IPS-18a (cell line): Measurements from ENCODE around the gene PES1.
"Not testable (repeated sequence)": the region's sequence is repeated elsewhere in the genome, so short reads cannot be mapped to it uniquely, and the experiment has no call there.

ENCODE experiments used
- H3K27ac ChIP-seq: one replicate; pipeline ENCODE4 v1.5.1; 2013; ENCODE audit warnings: low read length
- H3K27me3 ChIP-seq: one replicate; pipeline ENCODE4 v1.6.1; 2013; ENCODE audit warnings: mild to moderate bottlenecking, low read length; ENCODE audit not compliant: control insufficient read depth, insufficient read depth
- H3K36me3 ChIP-seq: one replicate; pipeline ENCODE4 v1.6.1; 2013; ENCODE audit warnings: low read depth, low read length; ENCODE audit not compliant: control insufficient read depth
- H3K4me1 ChIP-seq: one replicate; pipeline ENCODE4 v1.6.1; 2013; ENCODE audit warnings: low read depth, low read length; ENCODE audit not compliant: control insufficient read depth
- H3K4me3 ChIP-seq: one replicate; pipeline ENCODE4 v1.5.1; 2013; ENCODE audit warnings: low read length
- H3K9ac ChIP-seq: one replicate; pipeline ENCODE4 v1.6.1; 2013; ENCODE audit warnings: mild to moderate bottlenecking, low read length, moderate library complexity
- H3K9me3 ChIP-seq: one replicate; pipeline ENCODE4 v1.6.1; 2013; ENCODE audit warnings: low read depth, low read length; ENCODE audit not compliant: control insufficient read depth

The PES1 gene

DNA sequence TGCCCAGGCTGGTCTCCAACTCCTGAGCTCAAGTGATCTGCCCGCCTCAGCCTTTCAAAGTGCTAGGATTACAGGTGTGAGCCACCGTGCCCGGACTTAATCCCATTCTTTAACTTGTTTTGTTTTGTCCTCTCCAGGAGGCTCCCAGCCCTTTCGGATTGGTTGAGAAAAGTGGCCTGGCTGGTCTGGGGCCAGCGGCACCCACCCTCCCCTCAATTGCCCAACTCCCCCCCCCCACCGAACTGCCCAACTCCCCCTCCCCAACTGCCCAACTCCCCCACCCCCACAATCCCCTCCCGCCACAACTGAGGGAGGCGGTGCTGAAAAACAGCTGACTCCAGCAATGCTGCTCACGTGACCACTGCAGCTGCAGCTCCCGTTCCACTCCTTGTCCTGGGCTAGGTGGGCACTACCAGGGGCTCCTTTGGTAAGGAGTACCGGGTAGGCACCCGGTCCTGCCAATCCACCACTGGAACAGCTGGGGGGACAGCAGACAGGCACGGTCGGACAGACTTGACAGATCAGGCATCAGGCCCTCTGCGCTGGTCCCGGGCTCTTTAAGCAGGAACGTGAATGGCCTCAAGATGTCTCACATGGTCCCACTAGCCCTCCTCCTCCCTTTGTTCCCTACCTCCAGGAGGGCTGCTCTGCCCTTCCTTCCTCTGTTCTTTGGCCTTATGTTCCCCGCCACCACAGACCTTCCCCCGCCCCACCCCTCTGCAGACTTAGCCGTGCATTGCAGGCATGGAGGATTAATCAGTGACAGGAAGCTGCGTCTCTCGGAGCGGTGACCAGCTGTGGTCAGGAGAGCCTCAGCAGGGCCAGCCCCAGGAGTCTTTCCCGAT lies 15.0 kb upstream of the PES1 start, which contains the start of gene TCN2:
Gene TCN2, plus strand, starts transcription at position 720 of the 845 bp plus-strand sequence. CDS start 158 bp downstream, outside the sequence.
- no peaks in the 10 kb centered on the region for H3K27me3 ChIP-seq
- peak within 1 kb of the TSS; percentile 63 for H3K27ac ChIP-seq
- peaks cover 9% of the 10 kb centered on the region for H3K36me3 ChIP-seq
- H3K4me3 ChIP-seq, result peak within 1 kb of the TSS; percentile 71
- H3K4me1 ChIP-seq, result peaks cover 13% of the 10 kb centered on the region
- peak within 1 kb of the TSS; percentile 61 for H3K9ac ChIP-seq
- H3K9me3 ChIP-seq, result no peaks in the 10 kb centered on the region

DNA sequence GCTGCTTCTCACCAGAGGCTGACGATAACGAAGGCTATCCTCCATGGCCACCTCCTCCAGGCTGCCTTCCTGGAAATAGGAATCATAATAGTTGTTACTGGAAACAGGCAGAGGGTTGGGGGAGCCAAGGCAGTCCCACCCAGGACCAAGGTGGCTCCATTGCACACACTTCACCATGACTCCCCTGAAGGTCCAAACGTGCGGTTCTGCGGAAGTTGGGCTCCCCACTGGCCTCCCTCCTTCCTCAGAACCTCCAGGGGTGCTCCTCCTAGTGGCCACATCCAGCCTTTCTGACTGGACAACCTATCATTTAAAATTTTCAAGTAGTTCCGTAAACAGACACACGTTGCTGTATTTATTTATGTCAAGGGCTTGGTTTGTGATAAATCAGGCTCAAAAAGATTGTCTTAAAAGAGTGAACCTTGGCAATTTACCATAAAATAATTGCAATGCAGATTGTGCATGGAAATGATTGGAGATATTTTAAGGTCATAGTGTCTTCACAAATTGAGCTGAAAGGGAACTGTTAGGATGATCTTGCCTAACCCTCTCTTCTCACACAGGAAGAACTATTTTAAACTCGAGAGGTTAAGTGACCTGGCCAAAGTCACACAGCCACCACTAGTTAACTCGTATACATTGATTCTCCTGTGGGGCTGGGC lies 13.9 kb upstream of the PES1 start:
- Histone ChIP-seq H3K9me3 (no peaks in the 10 kb centered on the region), H3K27ac (peak overlapping the region; percentile 45), H3K4me1 (peaks cover 13% of the 10 kb centered on the region), H3K27me3 (no peaks in the 10 kb centered on the region), H3K36me3 (no peaks in the 10 kb centered on the region), H3K4me3 (peak overlapping the region; percentile 45), H3K9ac (peak overlapping the region; percentile 61)

DNA sequence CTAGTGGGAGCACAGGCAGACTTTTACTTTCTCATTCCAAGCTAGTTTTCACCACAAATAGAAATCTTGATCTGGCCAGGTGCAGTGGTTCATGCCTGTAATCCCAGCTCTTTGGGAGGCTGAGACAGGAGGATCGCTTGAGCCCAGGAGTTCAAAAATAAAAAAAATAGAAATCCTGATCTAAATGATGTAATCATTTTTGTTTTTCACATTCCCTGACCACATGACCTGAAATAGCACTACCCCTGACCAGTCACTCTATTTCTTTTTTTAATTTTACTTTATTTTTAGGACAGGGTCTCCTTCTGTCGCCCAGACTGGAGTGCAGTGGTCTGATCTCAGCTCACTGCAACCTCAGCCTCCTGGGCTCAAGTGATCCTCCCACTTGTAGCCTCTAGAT lies 13.0 kb upstream of the PES1 start:
- Histone ChIP-seq H3K9ac (no peak overlapping the region), H3K27ac (no peak overlapping the region), H3K4me1 (peaks cover 13% of the 10 kb centered on the region), H3K36me3 (no peaks in the 10 kb centered on the region), H3K9me3 (no peaks in the 10 kb centered on the region), H3K4me3 (no peak overlapping the region), H3K27me3 (no peaks in the 10 kb centered on the region)

DNA sequence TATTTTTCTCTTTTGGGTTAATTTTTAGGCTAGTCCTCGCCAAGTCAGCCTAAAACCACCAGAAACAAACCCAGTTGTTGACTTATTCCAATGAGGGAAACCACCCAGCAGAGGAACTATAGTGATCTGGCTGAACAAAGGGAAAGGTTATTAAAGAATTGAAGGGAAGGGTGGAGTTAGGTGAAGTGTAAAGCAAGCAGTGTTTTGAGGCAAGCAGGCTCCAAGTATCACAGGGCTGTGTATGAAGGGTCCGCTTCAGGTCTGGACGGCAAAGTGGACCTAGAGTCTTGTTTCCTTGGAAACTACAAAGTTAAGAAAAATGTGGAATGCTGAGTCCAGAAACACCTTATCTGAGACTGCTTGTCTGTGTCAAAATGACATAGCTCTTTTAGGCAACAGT lies 12.1 kb upstream of the PES1 start:
- peaks cover 10% of the 10 kb centered on the region for H3K4me1 ChIP-seq

DNA sequence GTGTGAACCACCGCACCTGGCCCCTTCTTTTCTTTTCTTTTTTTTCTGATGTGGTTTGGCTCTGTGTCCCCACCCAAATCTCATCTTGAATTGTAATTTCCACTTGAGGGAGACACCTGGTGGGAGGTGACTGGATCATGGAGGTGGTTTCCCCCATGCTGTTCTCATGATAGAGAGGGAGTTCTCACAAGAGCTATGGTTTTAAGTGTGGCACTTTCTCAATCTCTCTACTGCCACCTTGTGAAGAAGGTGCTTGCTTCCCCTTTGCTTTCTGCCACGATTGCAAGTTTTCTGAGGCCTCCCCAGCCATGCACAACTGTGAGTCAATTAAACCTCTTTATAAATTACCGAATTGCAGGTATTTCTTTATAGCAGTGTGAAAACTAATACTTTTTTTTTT lies 10.3 kb upstream of the PES1 start:
- no peaks in the 10 kb centered on the region for H3K9me3 ChIP-seq
- H3K4me3 ChIP-seq, result no peak overlapping the region
- H3K9ac ChIP-seq, result no peak overlapping the region
- H3K36me3 ChIP-seq, result no peaks in the 10 kb centered on the region
- H3K27me3 ChIP-seq, result no peaks in the 10 kb centered on the region
- no peak overlapping the region for H3K27ac ChIP-seq
- H3K4me1 ChIP-seq, result peaks cover 4% of the 10 kb centered on the region

More for the DNA sequence above, 12.1 kb upstream of the PES1 start:
- H3K9me3 ChIP-seq, result no peaks in the 10 kb centered on the region
- H3K4me3 ChIP-seq, result no peak overlapping the region
- H3K27me3 ChIP-seq, result no peaks in the 10 kb centered on the region
- no peak overlapping the region for H3K27ac ChIP-seq
- H3K36me3 ChIP-seq, result no peaks in the 10 kb centered on the region
- H3K9ac ChIP-seq, result no peak overlapping the region

DNA sequence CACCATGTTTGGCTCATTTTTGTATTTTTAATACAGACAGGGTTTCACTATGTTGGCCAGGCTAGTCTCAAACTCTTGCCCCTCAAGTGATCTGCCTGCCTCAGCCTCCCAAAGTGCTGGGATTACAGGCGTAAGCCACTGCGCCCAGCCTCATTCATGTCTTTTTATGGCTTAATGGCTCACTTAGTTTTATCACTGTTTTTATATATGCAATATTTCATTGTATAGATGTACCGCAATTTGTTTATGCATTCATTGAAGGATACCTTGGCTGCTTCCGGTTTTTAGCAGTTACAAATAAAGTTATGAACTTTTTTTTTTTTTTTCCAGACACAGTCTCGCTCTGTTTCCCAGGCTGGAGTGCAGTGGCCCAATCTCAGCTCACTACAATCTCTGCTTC lies 9.8 kb upstream of the PES1 start:
- no peak overlapping the region for H3K4me3 ChIP-seq
- H3K4me1 ChIP-seq, result peaks cover 4% of the 10 kb centered on the region
- H3K27me3 ChIP-seq, result no peaks in the 10 kb centered on the region
- H3K27ac ChIP-seq, result no peak overlapping the region
- H3K9ac ChIP-seq, result no peak overlapping the region
- H3K36me3 ChIP-seq, result no peaks in the 10 kb centered on the region
- no peaks in the 10 kb centered on the region for H3K9me3 ChIP-seq

DNA sequence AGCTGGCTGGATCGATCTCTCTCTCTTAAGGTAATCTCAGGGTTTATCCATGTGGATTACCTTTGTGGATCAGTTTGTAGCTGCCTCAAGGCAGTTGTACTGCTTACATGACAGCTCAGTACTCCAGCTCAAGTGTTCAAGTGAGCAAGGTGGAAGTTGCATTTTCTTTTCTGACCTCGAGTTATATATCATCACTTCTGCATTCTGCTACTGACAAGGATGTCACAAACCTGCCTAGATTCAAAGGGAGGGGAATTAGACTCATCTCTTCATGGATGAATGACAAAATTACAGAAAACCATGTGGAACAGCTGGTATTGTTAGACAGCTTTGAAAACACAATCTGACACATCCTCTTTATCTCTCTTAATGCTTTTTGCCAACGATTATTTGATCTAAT lies 9.2 kb upstream of the PES1 start:
- Histone ChIP-seq H3K9ac (no peak overlapping the region), H3K27ac (no peak overlapping the region), H3K9me3 (no peaks in the 10 kb centered on the region), H3K36me3 (no peaks in the 10 kb centered on the region), H3K4me3 (no peak overlapping the region), H3K4me1 (peaks cover 4% of the 10 kb centered on the region), H3K27me3 (no peaks in the 10 kb centered on the region)

DNA sequence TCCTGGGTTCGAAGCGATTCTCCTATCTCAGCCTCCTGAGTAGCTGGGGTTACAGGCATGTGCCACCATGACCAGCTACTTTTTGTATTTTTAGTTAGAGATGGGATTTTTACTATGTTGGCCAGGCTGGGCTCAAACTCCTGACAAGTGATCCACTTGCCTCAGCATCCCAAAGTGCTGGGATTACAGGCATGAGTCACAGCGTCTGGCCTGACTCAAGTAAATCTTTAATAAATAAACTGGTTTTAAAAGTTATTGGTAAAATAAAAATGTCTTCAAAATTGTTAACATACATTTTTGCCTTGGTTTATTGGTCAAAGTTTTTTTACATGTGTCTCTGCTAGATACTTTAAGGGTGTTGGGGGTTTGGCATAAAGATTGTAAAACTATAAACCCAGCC lies 7.3 kb upstream of the PES1 start:
- Histone ChIP-seq H3K36me3 (no peaks in the 10 kb centered on the region), H3K27me3 (peaks cover under 1% of the 10 kb centered on the region), H3K4me3 (no peak overlapping the region), H3K9me3 (no peaks in the 10 kb centered on the region), H3K9ac (no peak overlapping the region), H3K27ac (no peak overlapping the region), H3K4me1 (no peaks in the 10 kb centered on the region)

DNA sequence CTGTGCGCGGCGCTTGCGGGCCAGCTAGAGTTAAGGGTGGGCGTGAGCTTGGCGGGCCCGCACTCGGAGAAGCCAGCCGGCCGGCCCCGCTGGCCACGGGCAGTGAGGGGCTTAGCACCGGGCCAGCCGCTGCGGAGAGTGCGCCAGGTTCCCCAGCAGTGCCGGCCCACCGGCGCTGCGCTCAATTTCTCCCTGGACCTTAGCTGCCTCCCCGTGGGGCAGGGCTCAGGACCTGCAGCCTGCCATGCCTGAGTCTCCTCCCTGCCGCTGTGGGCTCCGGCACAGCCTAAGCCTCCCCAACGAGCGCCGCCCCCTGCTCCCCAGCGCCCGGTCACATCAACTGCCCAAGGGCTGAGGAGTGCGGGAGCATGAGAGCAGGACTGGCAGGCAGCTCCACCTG lies 5.2 kb upstream of the PES1 start:
- Histone ChIP-seq H3K27ac (no peak overlapping the region), H3K4me1 (no peaks in the 10 kb centered on the region), H3K36me3 (no peaks in the 10 kb centered on the region), H3K4me3 (no peak overlapping the region), H3K9me3 (no peaks in the 10 kb centered on the region), H3K27me3 (peaks cover 16% of the 10 kb centered on the region), H3K9ac (no peak overlapping the region)

DNA sequence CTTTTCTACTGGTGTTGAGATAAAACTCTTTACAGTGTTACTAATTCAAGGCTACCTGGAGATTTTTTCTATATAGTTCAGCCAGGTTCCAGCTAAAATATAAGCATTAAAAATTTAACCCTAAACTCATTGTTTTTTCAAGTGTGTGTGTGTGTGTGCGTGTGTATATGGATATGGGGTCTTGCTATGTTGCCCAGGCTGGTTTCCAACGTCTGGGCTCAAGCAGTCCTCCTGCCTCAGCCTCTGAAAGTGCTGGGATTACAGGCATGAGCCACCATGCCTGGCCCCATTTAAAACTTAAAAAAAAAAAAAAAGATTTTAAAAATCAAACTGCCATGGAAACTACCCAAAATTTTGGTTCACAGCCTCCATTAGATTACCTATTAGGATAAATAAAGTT lies 4.5 kb upstream of the PES1 start:
- Histone ChIP-seq H3K36me3 (no peaks in the 10 kb centered on the region), H3K27ac (no peak overlapping the region), H3K4me1 (no peaks in the 10 kb centered on the region), H3K4me3 (no peak overlapping the region), H3K9ac (no peak overlapping the region), H3K9me3 (no peaks in the 10 kb centered on the region), H3K27me3 (peaks cover 16% of the 10 kb centered on the region)

DNA sequence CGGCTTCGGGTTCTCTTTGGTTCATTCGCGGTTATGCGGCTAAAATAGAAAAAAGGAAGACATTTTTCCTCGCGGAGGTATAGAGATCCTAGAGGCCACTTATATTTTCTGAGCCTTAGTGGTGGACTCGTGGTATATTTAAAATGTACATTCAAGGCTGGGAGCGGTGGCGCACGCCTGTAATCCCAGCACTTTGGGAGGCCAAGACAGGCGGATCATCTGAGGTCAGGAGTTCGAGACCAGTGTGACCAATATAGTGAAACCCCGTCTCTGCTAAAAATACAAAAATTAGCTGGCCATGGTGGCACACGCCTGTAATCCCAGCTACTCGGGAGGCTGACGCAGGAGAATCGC lies 627 bp upstream of the PES1 start:
- H3K4me3 ChIP-seq, H3K9ac ChIP-seq, H3K27ac ChIP-seq, H3K9me3 ChIP-seq, H3K4me1 ChIP-seq: not testable (repeated sequence)
- H3K36me3 ChIP-seq, result peaks cover 19% of the 10 kb centered on the region
- peaks cover 16% of the 10 kb centered on the region for H3K27me3 ChIP-seq

DNA sequence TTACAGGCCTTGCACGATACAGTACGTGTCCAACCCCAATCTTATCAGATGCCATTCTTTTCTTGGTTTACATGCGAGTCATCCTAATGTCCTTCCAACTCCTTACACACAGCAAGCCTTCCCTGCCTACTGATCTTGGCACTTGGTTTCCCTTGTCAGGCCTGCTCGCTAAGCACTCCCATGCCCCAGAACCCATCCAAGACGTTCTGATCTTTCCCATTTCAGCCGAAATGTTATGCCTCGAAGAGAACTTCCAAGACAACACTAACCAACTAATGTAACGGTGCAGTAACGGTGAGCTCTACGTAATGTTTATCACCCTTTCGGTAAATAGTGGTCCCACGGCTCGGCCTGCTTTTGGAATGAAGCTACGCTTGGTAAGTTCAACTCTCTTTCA lies 521 bp downstream of the PES1 start:
- no peaks in the 10 kb centered on the region for H3K9me3 ChIP-seq
- peak overlapping the region; percentile 100 for H3K27ac ChIP-seq
- peak overlapping the region; percentile 100 for H3K4me3 ChIP-seq
- H3K36me3 ChIP-seq, result peaks cover 31% of the 10 kb centered on the region
- H3K4me1 ChIP-seq, result peaks cover 8% of the 10 kb centered on the region
- peaks cover 16% of the 10 kb centered on the region for H3K27me3 ChIP-seq
- H3K9ac ChIP-seq, result peak overlapping the region; percentile 99
